Upper lobe of left lung (tissue), 6 donors: ENCODE data around the gene RAB27B. TPM values are rescaled to one million over a fixed set of nuclear protein-coding genes. Genes with fewer than 3 reads are reported as not detected.

ENCODE experiments used
- ATAC-seq, 2 donors: fragments of 200-7000 bp; cut with Tn5 transposase; one replicate each; pipeline ENCODE4 v1.9.1; 2022; ENCODE audit warnings: mild to moderate bottlenecking in 2 of 2, moderate library complexity in 2 of 2; ENCODE audit not compliant: low FRiP score in 2 of 2
- DNase-seq, 2 donors: peaks; one replicate each; pipeline ENCODE4 v3.0.0-alpha.2; 2019 to 2020
- H3K27ac ChIP-seq, 4 donors: fragments of 200-600 bp; sonication (generic); one replicate each; pipeline ENCODE4 v1.5.1; 2016 to 2019
- H3K27me3 ChIP-seq, 4 donors: fragments of 200-600 bp; sonication (generic); one replicate each; pipeline ENCODE4 v1.5.1; 2017 to 2019
- H3K36me3 ChIP-seq, 4 donors: fragments of 200-600 bp; sonication (generic); one replicate each; pipeline ENCODE4 v1.5.1; 2016 to 2019
- H3K4me1 ChIP-seq, 4 donors: fragments of 200-600 bp; sonication (generic); one replicate each; pipeline ENCODE4 v1.5.1; 2018 to 2019
- H3K4me3 ChIP-seq, 4 donors: fragments of 200-600 bp; sonication (generic); one replicate each; pipeline ENCODE4 v1.5.1; 2017 to 2019; ENCODE audit warnings: mild to moderate bottlenecking in 2 of 4, moderate library complexity in 1 of 4
- H3K9me3 ChIP-seq, 4 donors: fragments of 200-600 bp; sonication (generic); one replicate each; pipeline ENCODE4 v1.5.1; 2018 to 2019
- EP300 ChIP-seq, 4 donors: sonication (generic); formaldehyde crosslinking; IDR thresholded peaks; one replicate each; pipeline ENCODE4 v1.5.1; 2017; ENCODE audit warnings: antibody characterized with exemption in 4 of 4, control low read depth in 2 of 4
- POLR2A ChIP-seq, 4 donors: fragments of 450-650 bp; IDR thresholded peaks; one replicate each; pipeline ENCODE4 v1.5.1; 2016 to 2017; ENCODE audit warnings: antibody characterized with exemption in 4 of 4, mild to moderate bottlenecking in 2 of 4
- POLR2AphosphoS5 ChIP-seq, 2 donors: sonication (generic); formaldehyde crosslinking; IDR thresholded peaks; one replicate each; pipeline ENCODE4 v1.5.1; 2017; ENCODE audit warnings: antibody characterized with exemption in 2 of 2
- WGBS, 2 donors: methylation state at CpG; one replicate each; pipeline ENCODE4 v1.1.5; 2017 to 2018; 5-methylcytosine and 5-hydroxymethylcytosine counted together
- total RNA-seq, 6 donors: library from RNA; depleted of rRNA in 4 of 6; stranded (reverse); fragments of >200 nt in 4 of 6; gene quantifications; one replicate each; pipeline versions ENCODE4 v1.1.0 to v1.2.1, GENCODE V29; 2016 to 2021
- TF ChIP-seq, protein P1 (sequence below), 6 experiments: fragments of 450-650 bp in 4 of 6; fragments of 200-600 bp in 2 of 6; sonication (generic) in 2 of 6; IDR thresholded peaks; one replicate each; pipeline ENCODE4 v1.5.1; 2016 to 2019; ENCODE audit warnings: antibody characterized with exemption in 6 of 6
- donor health status: DM: no; HTN: no; CAD: no; lungs with moderate emphysema.
- donor health status: DM: no; HTN: yes; CAD: no; lungs with severe emphysema.

The RAB27B gene
- total RNA-seq, 6 donors from 2014 or later, result 4.2 to 28.1 (median 17.1) TPM

DNA sequence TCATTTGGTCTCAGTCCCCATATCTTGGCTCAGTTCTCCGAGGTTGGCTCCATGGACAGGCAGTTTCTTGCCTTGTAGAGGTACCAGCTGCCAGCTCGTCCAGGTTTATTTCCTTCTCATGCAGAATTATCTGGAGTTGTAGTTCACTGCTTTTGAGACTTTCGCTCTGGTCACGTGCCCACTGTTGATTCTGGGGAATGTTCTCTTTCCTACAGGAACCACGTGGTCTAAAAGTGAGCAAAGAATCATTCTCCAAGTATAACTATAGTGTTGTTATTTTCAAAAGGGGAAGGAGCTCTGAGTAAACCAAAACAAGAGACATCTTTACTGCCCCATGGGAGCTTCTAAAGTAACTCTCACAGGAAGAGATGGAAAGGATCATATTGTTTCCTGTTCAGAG is 41.2 kb upstream of the RAB27B start:
- no peak overlapping the region for H3K4me3 ChIP-seq
- H3K4me1 ChIP-seq, result no peaks in the 10 kb centered on the region
- H3K36me3 ChIP-seq, result no peaks in the 10 kb centered on the region
- 37 to 48% methylated on average over 5 of the region's 5 CpGs for WGBS, 2 donors
- no peaks in the 10 kb centered on the region for H3K27me3 ChIP-seq
- no peak for ATAC-seq
- no peak for DNase-seq
- no peak overlapping the region for H3K27ac ChIP-seq
- no peaks in the 10 kb centered on the region for H3K9me3 ChIP-seq
- no peak for TF ChIP-seq POLR2AphosphoS5 (IDR thresholded peaks at IDR 0.05)
- no peak for TF ChIP-seq EP300 (IDR thresholded peaks at IDR 0.05)

DNA sequence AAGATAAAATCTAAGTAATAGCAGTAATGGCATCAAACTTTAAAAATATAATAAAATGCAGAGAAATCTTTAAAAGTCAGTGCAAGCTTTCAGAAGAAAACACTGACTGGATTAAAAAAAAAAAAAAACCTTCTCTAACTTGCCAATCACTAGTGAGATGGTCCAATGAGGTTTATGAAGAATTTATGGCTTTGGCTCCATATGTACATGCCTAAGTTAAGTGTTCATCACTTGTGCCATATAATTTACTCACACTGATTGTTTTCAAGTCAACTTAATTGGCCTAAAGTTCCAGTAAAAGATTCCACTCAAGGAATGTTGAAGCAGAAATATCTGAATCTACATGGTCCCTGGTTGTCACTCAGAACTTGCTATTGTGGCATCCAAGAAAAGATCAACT is 40.7 kb upstream of the RAB27B start:
- H3K27ac ChIP-seq, result no peak overlapping the region
- no peaks in the 10 kb centered on the region for H3K27me3 ChIP-seq
- H3K9me3 ChIP-seq, result no peaks in the 10 kb centered on the region
- no peaks in the 10 kb centered on the region for H3K36me3 ChIP-seq
- DNase-seq (no peak), ATAC-seq (no peak)
- no peak overlapping the region for H3K4me3 ChIP-seq
- no peak for TF ChIP-seq POLR2A (IDR thresholded peaks at IDR 0.05)
- TF ChIP-seq, protein P1, sequence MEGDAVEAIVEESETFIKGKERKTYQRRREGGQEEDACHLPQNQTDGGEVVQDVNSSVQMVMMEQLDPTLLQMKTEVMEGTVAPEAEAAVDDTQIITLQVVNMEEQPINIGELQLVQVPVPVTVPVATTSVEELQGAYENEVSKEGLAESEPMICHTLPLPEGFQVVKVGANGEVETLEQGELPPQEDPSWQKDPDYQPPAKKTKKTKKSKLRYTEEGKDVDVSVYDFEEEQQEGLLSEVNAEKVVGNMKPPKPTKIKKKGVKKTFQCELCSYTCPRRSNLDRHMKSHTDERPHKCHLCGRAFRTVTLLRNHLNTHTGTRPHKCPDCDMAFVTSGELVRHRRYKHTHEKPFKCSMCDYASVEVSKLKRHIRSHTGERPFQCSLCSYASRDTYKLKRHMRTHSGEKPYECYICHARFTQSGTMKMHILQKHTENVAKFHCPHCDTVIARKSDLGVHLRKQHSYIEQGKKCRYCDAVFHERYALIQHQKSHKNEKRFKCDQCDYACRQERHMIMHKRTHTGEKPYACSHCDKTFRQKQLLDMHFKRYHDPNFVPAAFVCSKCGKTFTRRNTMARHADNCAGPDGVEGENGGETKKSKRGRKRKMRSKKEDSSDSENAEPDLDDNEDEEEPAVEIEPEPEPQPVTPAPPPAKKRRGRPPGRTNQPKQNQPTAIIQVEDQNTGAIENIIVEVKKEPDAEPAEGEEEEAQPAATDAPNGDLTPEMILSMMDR (IDR thresholded peaks at IDR 0.05), result no peak
- no peak for TF ChIP-seq EP300 (IDR thresholded peaks at IDR 0.05)
- TF ChIP-seq POLR2AphosphoS5 (IDR thresholded peaks at IDR 0.05), result no peak
- no peaks in the 10 kb centered on the region for H3K4me1 ChIP-seq

DNA sequence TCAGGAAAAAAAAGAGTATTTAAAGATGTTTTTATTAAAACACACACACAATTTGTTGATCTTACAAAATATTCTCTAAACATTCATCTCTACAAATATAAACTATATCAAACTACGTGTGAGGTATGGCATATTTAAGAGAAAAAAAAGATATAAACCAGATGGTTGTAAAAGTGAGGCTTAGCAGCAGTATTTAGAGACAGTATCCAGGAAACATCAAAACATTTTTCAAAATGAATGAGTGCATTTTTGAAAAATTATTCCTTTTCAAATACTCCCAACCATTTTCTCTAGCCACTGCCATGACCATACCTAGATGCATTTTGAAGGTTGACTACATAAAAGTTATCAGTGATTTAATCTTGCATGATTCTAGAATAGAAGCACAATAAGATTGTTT is 38.2 kb upstream of the RAB27B start:
- no peak overlapping the region for H3K27ac ChIP-seq
- no peaks in the 10 kb centered on the region for H3K9me3 ChIP-seq
- H3K4me1 ChIP-seq, result no peaks in the 10 kb centered on the region
- ATAC-seq, result no peak
- no peak for DNase-seq
- TF ChIP-seq POLR2A (IDR thresholded peaks at IDR 0.05) (no peak), EP300 (IDR thresholded peaks at IDR 0.05) (no peak), POLR2AphosphoS5 (IDR thresholded peaks at IDR 0.05) (no peak)
- TF ChIP-seq, protein P1 (IDR thresholded peaks at IDR 0.05), result no peak
- 69 to 72% methylated on average over 1 of the region's 1 CpG for WGBS, 2 donors
- no peaks in the 10 kb centered on the region for H3K27me3 ChIP-seq
- H3K36me3 ChIP-seq, result no peaks in the 10 kb centered on the region
- H3K4me3 ChIP-seq, result no peak overlapping the region

DNA sequence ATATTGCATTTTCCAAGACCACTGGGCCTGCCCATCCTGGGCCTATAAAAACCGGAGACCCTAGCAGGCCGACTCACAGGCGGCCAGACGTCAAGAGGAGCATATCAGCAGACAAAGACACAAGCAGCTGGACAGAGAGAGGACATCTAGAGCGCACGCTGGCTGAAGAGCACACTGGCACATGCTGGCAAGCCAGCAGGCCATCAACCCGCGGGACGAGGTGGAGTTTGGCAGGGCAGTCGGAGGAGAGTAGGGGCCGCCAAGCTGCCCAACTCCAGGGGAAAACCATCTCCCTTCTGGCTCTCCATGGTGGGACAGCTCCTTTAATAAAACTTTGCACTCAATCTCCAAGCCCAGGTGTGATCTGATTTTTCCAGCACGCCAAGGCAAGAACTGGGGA is 36.6 kb upstream of the RAB27B start:
- no peak overlapping the region for H3K27ac ChIP-seq
- no peaks in the 10 kb centered on the region for H3K9me3 ChIP-seq
- TF ChIP-seq, protein P1 (IDR thresholded peaks at IDR 0.05), result no peak
- TF ChIP-seq POLR2AphosphoS5 (IDR thresholded peaks at IDR 0.05) (no peak), EP300 (IDR thresholded peaks at IDR 0.05) (no peak), POLR2A (IDR thresholded peaks at IDR 0.05) (no peak)
- DNase-seq (peak in 1 of 2 donors; percentile 34), ATAC-seq (no peak)
- WGBS, 2 donors, result 90 to 94% methylated on average over 12 of the region's 12 CpGs
- H3K4me1 ChIP-seq, result no peaks in the 10 kb centered on the region
- H3K27me3 ChIP-seq, result no peaks in the 10 kb centered on the region
- H3K4me3 ChIP-seq, result no peak overlapping the region
- no peaks in the 10 kb centered on the region for H3K36me3 ChIP-seq

DNA sequence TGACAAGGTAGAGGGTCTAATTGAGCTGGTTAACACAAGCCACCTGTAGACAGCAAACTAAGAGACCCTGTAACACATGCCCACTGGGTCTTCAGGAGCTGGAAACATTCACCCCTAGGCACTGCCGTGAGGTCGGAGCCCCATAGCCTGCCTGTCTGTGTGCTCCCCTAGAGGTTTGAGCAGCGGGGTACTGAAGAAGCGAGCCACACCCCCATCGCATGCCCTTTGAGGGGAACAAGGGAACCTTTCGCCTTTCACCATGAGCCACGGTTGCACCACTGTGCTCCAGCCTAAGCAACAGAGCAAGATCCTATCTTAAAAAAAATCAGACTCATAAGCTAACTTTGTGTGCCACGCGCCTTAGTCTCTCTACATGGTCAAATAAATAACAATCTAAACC is 36.2 kb upstream of the RAB27B start:
- H3K9me3 ChIP-seq, result no peaks in the 10 kb centered on the region
- H3K27me3 ChIP-seq, result no peaks in the 10 kb centered on the region
- H3K36me3 ChIP-seq, result no peaks in the 10 kb centered on the region
- ATAC-seq (no peak), DNase-seq (no peak)
- no peak overlapping the region for H3K4me3 ChIP-seq
- 94% methylated on average over 6 to 9 of the region's 9 CpGs for WGBS, 2 donors
- no peaks in the 10 kb centered on the region for H3K4me1 ChIP-seq
- TF ChIP-seq POLR2AphosphoS5 (IDR thresholded peaks at IDR 0.05) (no peak), POLR2A (IDR thresholded peaks at IDR 0.05) (no peak), EP300 (IDR thresholded peaks at IDR 0.05) (no peak)
- TF ChIP-seq, protein P1 (IDR thresholded peaks at IDR 0.05), result no peak
- no peak overlapping the region for H3K27ac ChIP-seq
